T-cell (primary cell): ENCODE data around the gene SCFD2. TPM values are rescaled to one million over a fixed set of nuclear protein-coding genes. Genes with fewer than 3 reads are reported as not detected.

Experiments used
- ATAC-seq, 4 experiments: fragments of 200-7000 bp in 3 of 4; fragments of 150-1000 bp in 1 of 4; cut with Tn5 transposase; replicated peaks in 1 of 4; 1 replicate in 3 of 4; 2 replicates in 1 of 4; pipeline ENCODE4 v1.10.0; 2021; ENCODE audit warnings: moderate library complexity in 3 of 4, mild to moderate bottlenecking in 2 of 4, moderate number of reproducible peaks in 1 of 4
- CTCF ChIA-PET, 2 donors: fragments of 300-600 bp; sonication (Branson Sonifier 250); formaldehyde crosslinking; loops; one replicate each; lab custom pipeline; 2022; ENCODE audit warnings: antibody characterized with exemption in 2 of 2; lab: Charles Lee
- POLR2A ChIA-PET, 2 donors: fragments of 300-600 bp; sonication (Branson Sonifier 250); formaldehyde crosslinking; loops; one replicate each; lab custom pipeline; 2022; ENCODE audit warnings: antibody characterized with exemption in 2 of 2; lab: Charles Lee
- DNase-seq, 35 experiments: peaks; one replicate each; pipeline versions ENCODE4 v3.0.0 to v3.0.0-alpha.2; 2013 to 2023
- H3K27ac ChIP-seq: one replicate; pipeline ENCODE4 v1.5.1; 2013; ENCODE audit warnings: low read length
- H3K27me3 ChIP-seq, 2 experiments: replicated peaks in 1 of 2; 1 replicate in 1 of 2; 2 replicates in 1 of 2; pipeline versions ENCODE4 v1.6.1 to v1.7.0; 2013; ENCODE audit warnings: low read length in 1 of 2, mixed read lengths in 1 of 2; ENCODE audit not compliant: control insufficient read depth in 2 of 2, insufficient read depth in 2 of 2; ENCODE audit errors: extremely low read depth in 1 of 2
- H3K36me3 ChIP-seq, 2 donors: 1 replicate in 1 of 2; 2 replicates in 1 of 2; pipeline versions ENCODE4 v1.6.1 to v1.7.0; 2013; ENCODE audit warnings: low read length in 1 of 2; ENCODE audit not compliant: control insufficient read depth in 2 of 2, insufficient read depth in 1 of 2; ENCODE audit errors: extremely low read depth in 1 of 2
- H3K4me1 ChIP-seq, 2 experiments: 1 replicate in 1 of 2; 2 replicates in 1 of 2; pipeline versions ENCODE4 v1.6.1 to v1.7.0; 2013; ENCODE audit warnings: low read length in 2 of 2, mixed read lengths in 1 of 2; ENCODE audit not compliant: insufficient read depth in 2 of 2, control insufficient read depth in 1 of 2; ENCODE audit errors: extremely low read depth in 1 of 2
- H3K4me3 ChIP-seq, 2 donors: 1 replicate in 1 of 2; 2 replicates in 1 of 2; pipeline versions ENCODE4 v1.5.1 to v1.7.0; 2013; ENCODE audit warnings: mild to moderate bottlenecking in 2 of 2, low read length in 1 of 2, moderate library complexity in 1 of 2; ENCODE audit not compliant: control insufficient read depth in 1 of 2; ENCODE audit errors: extremely low read depth in 1 of 2
- H3K9me3 ChIP-seq: 2 replicates; pipeline ENCODE4 v1.7.0; 2013
- H3K27ac Mint-ChIP-seq, 2 donors: one replicate each; pipeline ENCODE4 v1.8.0; 2020 to 2021; ENCODE audit warnings: mild to moderate bottlenecking in 2 of 2, mixed read lengths in 2 of 2
- H3K27me3 Mint-ChIP-seq, 2 donors: one replicate each; pipeline ENCODE4 v1.8.0; 2021 to 2022; ENCODE audit warnings: mixed read lengths in 2 of 2
- H3K36me3 Mint-ChIP-seq: one replicate; pipeline ENCODE4 v1.8.0; 2021; ENCODE audit warnings: mixed read lengths
- H3K4me1 Mint-ChIP-seq, 3 donors: one replicate each; pipeline ENCODE4 v1.8.0; 2020 to 2022; ENCODE audit warnings: mixed read lengths in 3 of 3, mild to moderate bottlenecking in 1 of 3
- H3K4me3 Mint-ChIP-seq, 3 donors: one replicate each; pipeline ENCODE4 v1.8.0; 2020 to 2022; ENCODE audit warnings: mild to moderate bottlenecking in 3 of 3, mixed read lengths in 3 of 3, moderate library complexity in 3 of 3
- H3K9me3 Mint-ChIP-seq, 3 donors: one replicate each; pipeline ENCODE4 v1.8.0; 2020 to 2022; ENCODE audit warnings: mixed read lengths in 3 of 3
- WGBS: methylation state at CpG from one replicate; pipeline ENCODE4 v1.1.5; 2013; ENCODE audit warnings: missing lambda C conversion rate; ENCODE audit not compliant: insufficient coverage; 5-methylcytosine and 5-hydroxymethylcytosine counted together
- total RNA-seq, 35 experiments: library from RNA in 6 of 35; stranded (reverse) in 6 of 35; fragments of 120-200 nt in 1 of 35; gene quantifications; one replicate each; pipeline versions ENCODE4 v1.2.1 to v1.2.4 and lab custom pipeline; 2013 to 2026

SCFD2 gene
- total RNA-seq, 5 donors from 2014 or later (not counting 1 experiment from before 2014, with no cell fraction given), result 19.0 to 28.9 (median 21.8) TPM

DNA sequence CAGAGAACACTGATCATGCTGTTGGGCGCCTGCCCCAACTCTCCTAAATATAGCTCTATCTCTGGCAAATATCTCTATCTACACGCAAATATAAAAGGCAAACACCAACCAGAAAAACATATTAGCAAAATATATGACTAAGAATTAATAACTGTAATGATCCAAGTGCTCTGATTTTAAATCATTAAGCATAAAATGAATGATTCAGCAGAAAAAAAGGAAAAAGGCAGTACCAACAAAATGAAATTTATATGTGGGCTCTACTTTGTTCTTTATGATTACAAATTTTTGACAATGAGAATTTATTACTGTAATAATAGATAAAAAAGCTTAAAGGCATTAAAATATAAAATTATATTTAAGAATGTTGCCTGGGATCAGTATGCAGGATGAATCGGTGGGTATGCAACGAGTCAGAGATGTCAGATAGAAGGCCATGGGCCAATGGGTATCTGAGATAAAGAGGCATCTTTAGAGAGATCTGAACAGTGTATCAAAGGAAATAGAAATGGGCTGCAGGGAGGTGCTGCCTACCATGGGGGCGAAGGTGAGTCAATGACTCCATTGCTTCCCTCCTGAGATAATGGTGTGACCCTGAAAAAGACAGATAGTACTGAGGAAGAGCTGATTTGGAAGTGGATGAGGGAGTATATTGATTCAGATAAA, 234.8 kb downstream of the SCFD2 start:
- Histone ChIP-seq H3K27me3 (no peaks in the 10 kb centered on the region), H3K4me1 (no peaks in the 10 kb centered on the region), H3K27ac (no peak overlapping the region), H3K36me3 (peaks cover 0 to 6% of the 10 kb centered on the region in 2 donors), H3K4me3 (no peak overlapping the region), H3K9me3 (no peaks in the 10 kb centered on the region)
- Mint-ChIP-seq H3K36me3 (peaks cover 39% of the 10 kb centered on the region), H3K4me1 (peaks cover 0 to 5% (median 5%) of the 10 kb centered on the region in 3 donors), H3K9me3 (no peaks in the 10 kb centered on the region), H3K27ac (no peak overlapping the region), H3K4me3 (no peak overlapping the region), H3K27me3 (no peaks in the 10 kb centered on the region)
- CTCF ChIA-PET, result no interaction called here
- 100% methylated on average over 3 of the region's 5 CpGs for WGBS
- POLR2A ChIA-PET, result no interaction called here
- ATAC-seq (no peak), DNase-seq (no peak)

DNA sequence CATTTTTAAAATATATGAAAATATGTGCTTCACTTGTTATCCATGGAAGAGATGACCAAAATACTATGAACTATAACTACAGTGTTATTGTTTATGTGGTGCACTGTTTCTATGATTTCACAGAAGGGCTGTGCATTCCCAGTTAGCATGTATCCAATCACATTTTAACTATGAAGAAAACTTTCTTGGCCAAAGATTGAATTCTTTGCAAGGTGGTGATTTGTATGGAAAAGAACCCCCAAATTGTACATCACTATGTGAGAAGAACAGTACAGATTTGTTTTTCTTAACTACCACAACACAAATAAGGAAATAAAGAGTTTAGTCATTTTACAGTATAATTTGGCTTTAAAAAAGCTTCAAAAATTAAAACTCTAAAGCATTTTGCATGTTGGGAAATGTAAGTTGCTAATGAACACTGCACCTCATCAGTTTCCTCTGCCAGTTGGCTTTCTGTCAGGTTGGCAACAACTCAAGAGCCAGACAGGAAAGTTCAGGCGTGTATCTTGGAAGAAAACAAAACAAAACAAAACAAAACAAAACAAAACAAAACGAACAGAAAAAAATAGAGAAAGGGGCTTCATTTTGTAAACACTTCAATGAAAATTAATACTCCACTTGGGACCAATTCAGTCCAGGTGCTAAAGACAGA, 237.0 kb downstream of the SCFD2 start:
- ATAC-seq, result no peak
- Mint-ChIP-seq H3K27me3 (no peaks in the 10 kb centered on the region), H3K36me3 (peaks cover 34% of the 10 kb centered on the region), H3K4me1 (peaks cover 0 to 13% (median 5%) of the 10 kb centered on the region in 3 donors), H3K4me3 (no peak overlapping the region), H3K27ac (no peak overlapping the region), H3K9me3 (no peaks in the 10 kb centered on the region)
- POLR2A ChIA-PET, result no interaction called here
- CTCF ChIA-PET, result no interaction called here
- H3K9me3 ChIP-seq, result no peaks in the 10 kb centered on the region
- no CpG with 5 or more reads among the region's 2 CpGs for WGBS
- no peak for DNase-seq
- no peak overlapping the region for H3K27ac ChIP-seq
- no peak overlapping the region for H3K4me3 ChIP-seq
- peaks cover 0 to 6% of the 10 kb centered on the region in 2 donors for H3K36me3 ChIP-seq
- H3K4me1 ChIP-seq, result no peaks in the 10 kb centered on the region
- no peaks in the 10 kb centered on the region for H3K27me3 ChIP-seq

DNA sequence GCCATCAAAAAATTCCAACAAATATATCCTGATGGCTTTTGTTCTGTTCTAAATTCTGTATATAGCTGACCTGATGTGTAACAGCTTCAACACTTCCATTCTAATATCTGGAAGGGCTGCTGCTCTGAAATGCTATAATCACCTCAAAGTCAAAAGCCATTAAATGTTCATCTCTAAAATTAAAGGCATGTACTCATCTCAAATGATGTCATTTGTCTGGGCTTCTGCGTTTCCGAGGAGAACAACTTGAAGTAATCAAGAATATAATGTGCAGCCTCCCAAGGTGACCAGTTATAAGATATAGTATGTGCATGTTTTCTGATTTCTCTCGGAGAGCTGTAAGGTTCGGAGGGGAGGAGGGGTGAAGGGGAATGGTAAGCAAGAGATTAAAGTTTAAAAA, 237.6 kb downstream of the SCFD2 start:
- Mint-ChIP-seq H3K27me3 (no peaks in the 10 kb centered on the region), H3K9me3 (no peaks in the 10 kb centered on the region), H3K4me1 (peaks cover 0 to 13% (median 5%) of the 10 kb centered on the region in 3 donors), H3K4me3 (no peak overlapping the region), H3K27ac (no peak overlapping the region), H3K36me3 (peaks cover 31% of the 10 kb centered on the region)
- Histone ChIP-seq H3K27ac (no peak overlapping the region), H3K36me3 (peaks cover 0 to 6% of the 10 kb centered on the region in 2 donors), H3K27me3 (no peaks in the 10 kb centered on the region), H3K4me1 (no peaks in the 10 kb centered on the region), H3K4me3 (no peak overlapping the region), H3K9me3 (no peaks in the 10 kb centered on the region)
- WGBS, result no CpG with 5 or more reads among the region's 4 CpGs
- ChIA-PET POLR2A (no interaction called here), CTCF (no interaction called here)
- ATAC-seq (no peak), DNase-seq (no peak)

DNA sequence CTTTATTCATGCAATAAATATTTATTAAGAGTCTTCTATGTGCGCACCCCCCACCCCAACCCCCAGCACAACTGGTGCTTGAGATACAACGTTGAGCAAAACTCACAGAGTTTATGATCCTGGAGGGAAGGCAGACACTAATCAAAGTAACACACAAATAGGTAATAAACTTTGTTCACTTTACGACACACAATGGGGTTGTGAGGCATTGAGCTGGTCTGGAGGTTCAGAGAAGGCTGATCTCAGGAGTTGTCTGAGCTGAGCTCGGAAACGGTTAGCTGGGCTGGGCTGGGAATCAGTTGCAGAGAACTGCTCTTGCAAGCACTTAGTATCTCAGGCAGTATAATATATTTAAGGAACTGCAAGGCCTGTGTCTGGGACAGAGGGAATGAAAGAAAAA, 238.5 kb downstream of the SCFD2 start:
- no peak overlapping the region for H3K4me3 ChIP-seq
- no peak for DNase-seq
- ChIA-PET CTCF (interaction anchor here in 1 of 2 donors (0.6 kb wide), 1 partner anchor 25 kb away, joined by 3 read pairs; no protein-coding TSS in a partner anchor), POLR2A (no interaction called here)
- Mint-ChIP-seq H3K4me1 (peaks cover 0 to 13% (median under 1%) of the 10 kb centered on the region in 3 donors), H3K27me3 (no peaks in the 10 kb centered on the region), H3K27ac (no peak overlapping the region), H3K9me3 (no peaks in the 10 kb centered on the region), H3K36me3 (peaks cover 30% of the 10 kb centered on the region), H3K4me3 (no peak overlapping the region)
- no peaks in the 10 kb centered on the region for H3K9me3 ChIP-seq
- H3K27me3 ChIP-seq, result no peaks in the 10 kb centered on the region
- no peak overlapping the region for H3K27ac ChIP-seq
- H3K4me1 ChIP-seq, result no peaks in the 10 kb centered on the region
- no peak for ATAC-seq
- no peaks in the 10 kb centered on the region for H3K36me3 ChIP-seq
- 98% methylated on average over 3 of the region's 5 CpGs for WGBS

DNA sequence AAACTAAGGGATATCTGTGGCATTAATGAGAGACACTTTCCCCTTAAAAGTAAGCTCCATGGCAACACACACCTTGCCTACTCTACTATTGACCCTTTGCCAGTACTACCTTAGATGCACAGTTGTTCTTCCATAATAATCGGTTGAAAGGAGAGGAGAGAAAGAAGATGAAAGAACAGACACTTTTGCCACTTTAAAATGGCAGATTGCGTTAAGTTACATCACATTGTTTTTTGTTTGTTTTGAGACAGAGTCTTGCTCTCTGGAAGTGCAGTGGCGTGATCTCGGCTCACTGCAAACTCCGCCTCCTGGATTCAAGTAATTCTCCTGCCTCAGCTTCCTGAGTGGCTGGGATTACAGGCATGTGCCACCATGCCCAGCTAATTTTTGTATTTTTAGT, 239.8 kb downstream of the SCFD2 start:
- no peak overlapping the region for H3K4me3 Mint-ChIP-seq
- H3K36me3 ChIP-seq, result no peaks in the 10 kb centered on the region
- POLR2A ChIA-PET, result no interaction called here

DNA sequence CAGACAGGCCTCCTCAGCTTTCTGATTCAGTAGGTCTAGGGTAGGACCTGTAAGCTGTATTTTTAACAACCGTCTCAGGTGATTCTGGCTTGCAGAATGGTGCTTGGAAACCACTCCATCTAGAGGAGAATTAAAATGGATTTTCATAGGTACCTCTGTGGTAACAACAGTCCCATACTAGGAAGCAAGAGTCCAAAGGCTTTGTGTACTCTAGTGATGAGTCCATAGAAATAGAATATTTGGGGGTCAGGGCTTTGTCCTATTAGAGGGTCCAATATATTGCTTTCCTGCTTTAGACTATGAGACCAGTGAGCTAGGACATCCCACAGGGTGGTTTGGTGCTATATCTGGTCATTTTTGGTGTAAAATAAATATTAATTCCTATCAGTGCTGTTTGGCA, 242.0 kb downstream of the SCFD2 start:
- Mint-ChIP-seq H3K36me3 (peaks cover 22% of the 10 kb centered on the region), H3K27me3 (no peaks in the 10 kb centered on the region), H3K9me3 (no peaks in the 10 kb centered on the region), H3K27ac (no peak overlapping the region), H3K4me3 (no peak overlapping the region), H3K4me1 (peaks cover 1 to 9% (median 2%) of the 10 kb centered on the region in 3 donors)
- Histone ChIP-seq H3K4me1 (no peaks in the 10 kb centered on the region), H3K36me3 (no peaks in the 10 kb centered on the region), H3K4me3 (no peak overlapping the region), H3K9me3 (no peaks in the 10 kb centered on the region), H3K27me3 (no peaks in the 10 kb centered on the region), H3K27ac (no peak overlapping the region)
- DNase-seq (no peak), ATAC-seq (no peak)
- no CpG with 5 or more reads among the region's 1 CpG for WGBS
- POLR2A ChIA-PET, result no interaction called here
- CTCF ChIA-PET, result no interaction called here

More for the DNA sequence above, 239.8 kb downstream of the SCFD2 start:
- Mint-ChIP-seq H3K36me3 (peaks cover 26% of the 10 kb centered on the region), H3K9me3 (no peaks in the 10 kb centered on the region), H3K27ac (no peak overlapping the region), H3K4me1 (peaks cover 0 to 13% (median 0%) of the 10 kb centered on the region in 3 donors), H3K27me3 (no peaks in the 10 kb centered on the region)
- H3K27ac ChIP-seq, result no peak overlapping the region
- CTCF ChIA-PET, result no interaction called here
- no peaks in the 10 kb centered on the region for H3K9me3 ChIP-seq
- H3K4me3 ChIP-seq, result no peak overlapping the region
- 100% methylated on average over 3 of the region's 5 CpGs for WGBS
- no peak for DNase-seq
- ATAC-seq, result no peak
- H3K4me1 ChIP-seq, result no peaks in the 10 kb centered on the region
- H3K27me3 ChIP-seq, result no peaks in the 10 kb centered on the region
